Frontal cortex (tissue), 4 donors: Measurements from ENCODE around the gene SLC35B1. TPM values are rescaled to one million over a fixed set of nuclear protein-coding genes. Genes with fewer than 3 reads are reported as not detected.
"Not testable (repeated sequence)": the region's sequence is repeated elsewhere in the genome, so short reads cannot be mapped to it uniquely, and the experiment has no call there.

Experiments
- DNase-seq, 2 donors: peaks; one replicate each; pipeline ENCODE4 v3.0.0; 2012; ENCODE audit warnings: low spot score in 2 of 2
- FAIRE-seq: peaks from 2 replicates; lab custom pipeline; 2012; peaks lifted over from hg19 to GRCh38; lab: Jason Lieb, UNC
- total RNA-seq: library from RNA; depleted of rRNA; stranded (reverse); fragments of >200 nt; gene quantifications from one replicate; pipeline ENCODE4 v1.2.3, GENCODE V29; 2014
- donor health status: control.
- donor health status: control.
- donor health status: control.

SLC35B1 gene
- total RNA-seq, 1 donor from 2014 or later = 56.7 TPM

DNA sequence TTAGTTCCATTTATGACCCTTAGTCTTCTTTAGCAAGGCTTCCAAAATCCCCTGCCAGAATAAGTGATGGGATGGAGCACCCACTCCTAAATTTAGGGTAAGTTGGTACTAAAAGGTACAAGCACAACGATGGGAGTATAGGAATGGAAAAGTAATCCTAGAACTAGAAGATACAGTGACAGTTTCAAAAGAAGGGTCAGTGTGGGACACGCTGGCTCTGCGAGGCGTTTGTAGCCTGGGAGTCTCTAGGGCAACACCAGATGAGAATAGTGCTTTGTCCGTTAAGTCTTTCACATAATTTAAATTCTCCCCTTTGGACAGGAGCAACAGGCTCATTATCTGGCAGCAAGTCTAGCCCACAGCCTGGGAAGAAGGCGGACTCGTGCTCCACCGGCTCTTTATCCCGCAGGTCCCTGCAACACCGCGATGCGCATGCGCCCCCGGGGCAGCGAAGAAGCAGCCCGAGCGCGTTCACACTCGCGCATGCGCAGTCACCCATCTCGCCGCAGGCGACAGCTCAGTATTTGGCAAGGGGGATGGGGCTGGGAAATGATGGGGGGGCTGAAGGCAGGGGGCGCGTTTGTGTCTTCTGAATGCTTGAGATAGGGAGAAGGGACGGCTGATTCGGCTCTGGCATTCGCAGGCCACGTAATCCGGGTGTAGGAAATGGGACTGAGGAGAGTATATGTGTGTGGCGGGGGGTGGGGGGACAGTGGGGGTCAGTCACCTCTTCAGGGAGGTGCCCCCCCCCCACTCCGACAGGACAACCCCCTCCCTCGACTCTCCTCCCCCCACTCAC lies 30.4 kb downstream of the SLC35B1 start:
- no peak for FAIRE-seq
- peak; percentile 80 to 87 for DNase-seq

DNA sequence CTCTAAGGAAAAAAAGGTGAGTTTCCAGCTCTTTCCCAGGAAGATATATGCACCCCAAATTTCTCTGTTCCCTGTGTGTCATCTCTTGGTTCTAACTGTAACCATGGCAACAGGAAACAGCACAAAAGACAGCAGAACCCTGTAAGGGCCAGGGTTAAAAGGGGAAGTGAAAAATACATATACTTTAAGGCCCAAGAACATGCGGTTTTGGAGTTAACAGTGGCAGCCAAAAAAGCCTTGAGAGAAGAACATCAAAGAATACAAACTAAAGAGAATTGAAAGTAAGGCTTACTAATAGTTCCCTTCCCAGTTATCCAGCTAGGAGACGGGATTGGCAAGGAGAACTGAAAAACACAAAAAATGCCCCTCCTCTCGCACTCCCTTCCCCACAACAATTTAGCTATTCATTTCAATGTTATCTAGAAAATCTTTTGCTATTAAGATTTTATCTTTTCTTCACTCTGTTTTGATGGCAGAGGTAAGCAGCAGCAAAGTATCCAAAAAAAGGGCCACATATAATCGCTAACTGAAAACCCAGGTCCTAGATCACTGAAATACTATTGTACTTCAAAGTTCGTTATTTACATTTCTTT lies 31.4 kb downstream of the SLC35B1 start:
- FAIRE-seq (no peak), DNase-seq (peak in 1 of 2 donors; percentile 14)

DNA sequence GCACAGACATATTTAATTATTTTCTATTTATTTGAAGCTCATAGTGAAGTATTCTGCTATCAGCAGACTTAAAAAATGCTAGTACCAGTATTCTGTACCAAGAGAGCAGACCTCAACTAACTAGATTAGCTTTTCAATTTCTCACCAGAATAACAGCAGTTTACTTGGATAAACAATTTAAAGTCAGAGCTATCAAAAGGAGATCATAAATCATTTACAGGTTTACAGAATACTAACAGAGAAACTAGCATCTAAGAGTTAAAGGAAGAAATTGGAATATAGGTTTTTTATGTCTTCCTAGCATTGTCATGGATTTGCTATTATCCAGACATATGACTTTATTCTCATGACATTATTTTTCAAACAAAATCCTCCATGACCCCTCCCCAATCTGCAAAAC lies 33.3 kb downstream of the SLC35B1 start:
- FAIRE-seq = no peak
- no peak for DNase-seq

DNA sequence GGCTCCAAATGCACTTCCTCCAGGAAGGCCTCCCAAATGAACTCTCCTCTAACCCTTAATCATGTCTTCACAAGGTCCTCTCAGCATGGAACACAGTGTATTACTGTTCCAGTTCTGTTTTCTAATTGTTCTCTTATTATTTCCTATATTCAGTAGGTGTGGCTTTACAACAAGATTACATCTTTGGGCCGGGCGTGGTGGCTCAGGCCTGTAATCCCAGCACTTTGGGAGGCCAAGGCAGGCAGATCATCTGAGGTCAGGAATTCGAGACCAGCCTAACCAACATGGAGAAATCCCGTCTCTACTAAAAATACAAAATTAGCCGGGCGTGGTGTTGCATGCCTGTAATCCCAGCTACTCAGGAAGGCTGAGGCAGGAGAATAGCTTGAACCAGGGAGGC lies 34.1 kb downstream of the SLC35B1 start:
- not testable (repeated sequence) for DNase-seq, FAIRE-seq

DNA sequence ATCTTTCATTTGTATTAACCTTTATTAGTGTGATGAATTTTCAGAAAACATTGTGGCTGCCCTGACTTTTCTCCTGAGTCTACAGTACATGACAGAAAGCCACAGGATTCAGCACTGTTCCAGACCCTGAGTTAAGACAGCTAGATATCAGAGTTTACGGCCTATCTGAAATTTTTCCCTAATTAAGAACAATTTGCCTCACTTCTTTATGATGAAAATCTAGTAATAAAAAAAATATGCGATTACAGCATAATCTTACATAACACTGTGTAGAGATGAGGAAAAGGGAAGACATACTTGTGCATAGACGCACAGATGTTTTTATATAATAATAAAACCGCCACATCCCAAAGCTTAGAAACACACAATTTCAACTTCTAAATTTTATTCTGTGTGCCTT lies 37.1 kb downstream of the SLC35B1 start:
- no peak for DNase-seq
- no peak for FAIRE-seq

DNA sequence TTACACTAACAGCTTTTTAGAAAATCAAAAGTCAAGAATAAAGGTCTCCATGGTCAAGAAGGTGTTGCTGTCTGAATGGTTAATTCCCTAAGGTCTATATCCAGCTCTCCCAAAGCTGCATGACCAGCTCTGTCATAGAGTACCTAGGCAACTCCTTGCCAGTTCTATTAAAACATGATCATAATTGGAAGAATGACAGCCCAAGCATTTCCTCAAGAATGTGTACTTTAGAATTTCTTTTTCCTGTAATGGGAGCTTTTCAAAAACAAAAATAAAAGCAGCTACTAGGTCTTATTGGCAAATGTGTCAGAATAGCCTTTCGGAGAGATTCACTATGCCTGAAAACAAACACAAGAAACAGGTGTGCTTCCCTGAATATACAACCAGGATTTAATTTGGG lies 37.8 kb downstream of the SLC35B1 start:
- FAIRE-seq = no peak
- DNase-seq = no peak

DNA sequence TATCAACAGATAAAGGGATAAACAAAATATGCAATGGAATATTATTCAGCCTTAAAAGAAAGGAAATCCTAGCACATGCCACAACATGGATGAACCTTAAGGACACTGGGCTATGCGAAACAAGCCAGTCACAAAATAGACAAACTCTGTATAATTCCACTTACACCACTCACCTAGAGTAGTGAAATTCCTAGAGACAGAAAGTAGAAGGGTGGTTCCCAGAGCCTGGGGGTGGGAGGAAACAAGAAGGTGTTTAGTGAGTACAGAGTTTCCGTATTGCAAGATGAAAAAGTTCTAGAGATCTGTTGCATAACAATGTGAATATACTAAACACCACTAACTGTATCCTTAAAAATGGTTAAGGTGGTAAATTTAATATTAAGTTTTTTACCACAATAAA lies 39.9 kb downstream of the SLC35B1 start:
- FAIRE-seq (no peak), DNase-seq (no peak)

DNA sequence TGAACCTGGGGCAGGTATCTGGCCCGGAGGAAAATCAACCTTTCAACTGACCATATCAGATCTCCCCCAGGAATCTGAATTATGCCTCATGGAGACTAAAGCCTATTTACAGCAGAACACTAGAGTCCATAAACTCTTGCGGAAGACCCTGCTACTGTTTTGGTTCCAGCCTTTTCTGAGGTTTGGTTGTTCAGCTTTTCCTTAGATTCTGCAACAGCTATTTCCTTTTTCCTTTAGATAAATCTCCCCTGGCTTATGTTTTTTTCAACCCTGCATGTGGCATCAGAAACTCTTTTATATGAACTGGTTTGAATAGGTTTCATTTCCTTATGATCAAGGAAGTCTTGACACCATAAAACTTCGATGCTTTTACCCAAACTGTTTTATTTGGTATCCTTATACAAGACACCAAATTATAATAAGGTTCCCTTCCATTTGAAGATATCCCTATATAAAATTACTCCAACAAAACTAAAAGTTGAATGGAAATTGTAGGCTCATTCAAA lies 43.0 kb downstream of the SLC35B1 start:
- FAIRE-seq = no peak
- DNase-seq = no peak

DNA sequence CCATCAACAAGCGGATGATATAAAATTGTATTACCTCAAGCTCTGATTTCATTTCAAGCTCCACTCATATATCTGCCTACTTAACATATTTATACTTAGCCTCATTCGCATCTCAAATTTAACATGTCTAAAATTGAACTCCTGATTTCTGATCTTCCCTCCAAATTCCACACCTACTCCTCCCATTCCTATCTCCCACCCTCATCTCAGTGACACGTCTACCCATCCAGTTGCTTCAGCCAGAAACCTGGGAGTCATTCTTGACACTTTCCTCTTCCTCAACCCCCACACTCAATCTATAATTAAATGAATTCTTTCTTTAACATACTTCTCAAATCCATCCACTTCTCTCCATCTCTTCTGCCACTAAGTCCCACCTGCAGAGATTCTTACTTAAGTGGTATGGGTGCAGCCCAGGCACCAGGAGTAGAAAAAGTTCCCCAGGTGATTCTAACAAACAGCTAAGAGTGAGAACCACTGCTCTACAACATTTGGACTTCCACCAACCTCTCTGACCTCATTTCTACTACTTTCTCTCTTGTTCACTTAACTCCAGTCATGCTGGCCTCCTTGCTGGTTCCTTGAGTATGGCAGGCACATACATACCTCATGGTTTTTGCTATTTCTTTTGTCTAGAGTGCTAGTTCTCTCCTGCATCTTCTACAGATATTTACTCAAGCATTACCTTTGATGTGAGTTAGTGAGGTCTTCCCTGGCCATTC lies 47.9 kb downstream of the SLC35B1 start:
- FAIRE-seq (no peak), DNase-seq (no peak)

DNA sequence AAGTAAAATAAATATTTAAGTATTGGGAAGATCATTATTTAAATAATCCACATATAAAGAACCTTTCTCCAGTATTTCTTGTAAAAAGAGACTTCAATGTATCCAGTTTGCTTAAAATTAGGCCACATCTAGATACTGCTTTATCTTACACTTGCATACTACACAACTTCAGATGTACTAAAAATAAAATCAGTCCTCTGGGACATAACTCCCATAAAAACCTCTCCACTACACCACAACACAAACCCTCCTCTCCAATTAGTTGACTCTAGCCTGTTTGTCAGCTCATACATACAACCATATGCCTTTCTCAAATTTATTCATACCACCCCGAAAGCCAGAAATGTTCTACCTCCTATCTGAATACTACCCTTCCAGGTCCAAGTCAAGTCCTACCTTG lies 51.5 kb downstream of the SLC35B1 start:
- FAIRE-seq (no peak), DNase-seq (no peak)

Other genes starting within 250 kb of the SLC35B1 start
- gene NGFR, start 212.7 kb downstream of the SLC35B1 start, total RNA-seq = 3.3 TPM
- 7.7 TPM for gene NXPH3, start 132.1 kb downstream of the SLC35B1 start, total RNA-seq
- gene SPOP, start 29.9 kb downstream of the SLC35B1 start, total RNA-seq = 142 TPM
- 0.82 TPM for gene FAM117A, start 56.2 kb upstream of the SLC35B1 start, total RNA-seq
- 32.2 TPM for gene KAT7, start 80.7 kb upstream of the SLC35B1 start, total RNA-seq
- gene TAC4, start 140.1 kb upstream of the SLC35B1 start, total RNA-seq = not detected